Bronchial epithelial cell (primary cell): ENCODE results near the gene HOXB5. TPM values are rescaled to one million over a fixed set of nuclear protein-coding genes. Genes with fewer than 3 reads are reported as not detected.

Source experiments
- DNase-seq: peaks from one replicate; pipeline ENCODE4 v3.0.0-alpha.2; 2010; ENCODE audit warnings: low read depth
- FAIRE-seq: peaks from 2 replicates; lab custom pipeline; 2011; peaks lifted over from hg19 to GRCh38; lab: Jason Lieb, UNC
- H3K27me3 ChIP-seq: 2 replicates; pipeline ENCODE4 v1.5.1; 2011; ENCODE audit warnings: low read length; ENCODE audit not compliant: control insufficient read depth, insufficient read depth
- H3K36me3 ChIP-seq: 2 replicates; pipeline ENCODE4 v1.5.1; 2011; ENCODE audit warnings: low read length; ENCODE audit not compliant: control insufficient read depth, insufficient read depth
- H3K4me3 ChIP-seq: 2 replicates; pipeline ENCODE4 v1.5.1; 2011; ENCODE audit warnings: mild to moderate bottlenecking, low read depth, low read length, control low read depth
- total RNA-seq: library from RNA; depleted of rRNA; stranded (reverse); fragments of >200 nt; gene quantifications from 2 replicates; pipeline ENCODE4 v1.2.1, GENCODE V29; 2014
- TF ChIP-seq, protein P1 (sequence below): IDR thresholded peaks from 2 replicates; pipeline ENCODE4 v1.5.1; 2011; ENCODE audit warnings: mild to moderate bottlenecking, moderate library complexity, low read length, control low read depth, inconsistent platforms; ENCODE audit not compliant: insufficient read depth, severe bottlenecking

HOXB5 gene
- total RNA-seq, 1 donor from 2014 or later, result not detected

DNA sequence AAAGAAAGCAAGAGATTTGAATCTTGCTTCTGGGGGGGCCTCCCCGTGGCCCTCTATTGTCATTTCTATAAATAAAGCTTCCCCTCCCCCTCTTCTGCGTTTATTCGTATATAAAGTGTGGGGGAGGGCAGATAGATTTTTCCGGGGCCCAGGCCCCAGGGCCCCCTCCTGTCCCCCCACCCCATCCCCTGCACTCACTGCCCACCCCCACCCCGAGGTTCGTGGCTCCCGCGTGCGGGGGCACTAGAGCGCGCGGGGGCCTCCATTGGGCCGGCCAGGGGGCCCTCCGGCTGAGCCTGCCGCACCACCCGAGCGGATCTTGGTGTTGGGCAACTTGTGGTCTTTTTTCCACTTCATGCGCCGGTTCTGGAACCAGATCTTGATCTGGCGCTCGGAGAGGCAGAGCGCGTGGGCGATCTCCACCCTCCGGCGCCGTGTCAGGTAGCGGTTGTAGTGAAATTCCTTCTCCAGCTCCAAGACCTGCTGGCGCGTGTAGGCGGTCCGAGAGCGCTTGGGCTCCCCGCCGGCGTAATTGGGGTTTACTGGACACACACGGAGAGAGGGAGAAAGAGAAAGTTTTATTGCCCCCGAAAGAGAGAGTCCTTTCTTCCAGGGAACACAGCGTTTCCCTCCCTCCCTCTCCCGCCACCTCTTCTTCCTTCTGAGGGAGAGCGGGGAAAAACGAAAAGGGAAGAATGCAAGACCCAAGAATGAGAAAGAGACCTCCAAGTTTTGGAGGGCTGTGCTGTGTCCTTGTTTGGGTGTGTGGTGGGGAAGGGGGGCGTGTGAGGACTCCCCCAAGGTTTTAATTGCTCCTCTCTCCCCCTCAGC lies 16.9 kb downstream of the HOXB5 start:
- TF ChIP-seq, protein P1, sequence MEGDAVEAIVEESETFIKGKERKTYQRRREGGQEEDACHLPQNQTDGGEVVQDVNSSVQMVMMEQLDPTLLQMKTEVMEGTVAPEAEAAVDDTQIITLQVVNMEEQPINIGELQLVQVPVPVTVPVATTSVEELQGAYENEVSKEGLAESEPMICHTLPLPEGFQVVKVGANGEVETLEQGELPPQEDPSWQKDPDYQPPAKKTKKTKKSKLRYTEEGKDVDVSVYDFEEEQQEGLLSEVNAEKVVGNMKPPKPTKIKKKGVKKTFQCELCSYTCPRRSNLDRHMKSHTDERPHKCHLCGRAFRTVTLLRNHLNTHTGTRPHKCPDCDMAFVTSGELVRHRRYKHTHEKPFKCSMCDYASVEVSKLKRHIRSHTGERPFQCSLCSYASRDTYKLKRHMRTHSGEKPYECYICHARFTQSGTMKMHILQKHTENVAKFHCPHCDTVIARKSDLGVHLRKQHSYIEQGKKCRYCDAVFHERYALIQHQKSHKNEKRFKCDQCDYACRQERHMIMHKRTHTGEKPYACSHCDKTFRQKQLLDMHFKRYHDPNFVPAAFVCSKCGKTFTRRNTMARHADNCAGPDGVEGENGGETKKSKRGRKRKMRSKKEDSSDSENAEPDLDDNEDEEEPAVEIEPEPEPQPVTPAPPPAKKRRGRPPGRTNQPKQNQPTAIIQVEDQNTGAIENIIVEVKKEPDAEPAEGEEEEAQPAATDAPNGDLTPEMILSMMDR, result no peak
- FAIRE-seq, result no peak
- Histone ChIP-seq H3K4me3 (no peak overlapping the region), H3K36me3 (no peaks in the 10 kb centered on the region), H3K27me3 (peaks cover 88% of the 10 kb centered on the region)
- DNase-seq, result no peak

DNA sequence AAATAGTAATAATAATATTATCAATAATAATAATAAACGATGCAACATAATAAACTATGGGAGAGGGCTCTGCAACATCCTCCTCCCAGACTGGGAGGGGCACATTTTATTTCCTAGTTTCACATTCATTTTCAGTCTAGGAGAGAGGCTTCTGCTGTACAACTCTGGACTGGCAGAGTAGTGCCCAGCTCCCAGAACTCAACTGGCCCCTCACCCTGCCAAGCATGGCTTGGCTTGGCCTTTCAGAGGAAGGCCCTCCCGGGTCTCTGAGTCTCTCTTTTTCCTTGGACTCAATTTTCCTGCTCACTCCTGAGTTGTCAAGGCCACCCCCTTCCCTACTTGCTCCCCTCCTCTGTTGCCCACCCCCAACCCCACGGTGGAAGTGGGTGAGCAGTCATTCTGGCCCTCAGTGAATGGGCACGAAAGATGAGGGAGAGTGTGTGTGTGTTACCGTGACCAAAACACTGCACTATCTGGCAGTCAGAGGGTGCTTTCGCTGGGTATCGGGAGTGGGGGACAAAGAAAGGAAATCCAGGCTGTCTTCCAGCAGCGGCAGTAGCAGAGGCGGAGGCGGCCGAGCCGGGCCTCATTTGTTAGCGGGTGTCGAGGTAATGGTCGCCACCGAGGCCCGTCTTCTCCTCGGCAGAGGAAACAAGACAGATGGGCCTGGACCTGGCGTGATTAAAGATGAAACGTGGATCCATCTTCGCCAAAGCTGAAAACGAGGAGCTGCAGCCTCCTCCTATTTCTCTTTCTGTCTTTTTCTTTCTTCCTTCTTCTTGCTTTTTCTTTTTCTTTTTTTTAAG lies 17.7 kb downstream of the HOXB5 start:
- Histone ChIP-seq H3K27me3 (peaks cover 88% of the 10 kb centered on the region), H3K36me3 (no peaks in the 10 kb centered on the region), H3K4me3 (no peak overlapping the region)
- no peak for DNase-seq
- FAIRE-seq, result no peak
- TF ChIP-seq, protein P1, result no peak

DNA sequence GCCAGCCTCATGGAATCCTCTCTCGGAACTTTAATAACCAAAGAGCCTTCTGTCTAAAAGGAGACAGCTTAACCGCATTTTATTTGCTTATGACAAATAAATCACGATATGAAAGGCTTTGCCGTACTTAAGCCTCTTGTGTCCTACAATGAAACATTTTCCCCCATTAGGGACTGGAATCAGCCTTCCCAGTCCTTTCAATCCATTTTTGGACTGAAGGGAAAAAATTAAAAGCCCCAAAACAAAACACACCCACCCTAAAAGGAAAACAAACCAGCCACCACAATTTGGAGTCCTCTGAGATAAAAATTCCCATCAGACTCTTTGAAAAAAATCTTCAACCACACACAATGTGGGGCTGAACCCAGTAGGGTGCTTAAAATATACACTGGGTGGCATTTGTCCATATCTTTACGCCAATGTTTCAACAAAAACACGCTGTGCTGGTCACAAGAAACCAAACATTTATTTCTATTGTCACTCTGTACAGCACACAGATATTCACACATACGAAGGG lies 18.5 kb downstream of the HOXB5 start:
- DNase-seq, result no peak
- no peak for FAIRE-seq
- no peak overlapping the region for H3K4me3 ChIP-seq
- peaks cover 87% of the 10 kb centered on the region for H3K27me3 ChIP-seq
- TF ChIP-seq, protein P1, result no peak
- H3K36me3 ChIP-seq, result no peaks in the 10 kb centered on the region

- Histone ChIP-seq H3K27me3 (peaks cover 88% of the 10 kb centered on the region), H3K36me3 (no peaks in the 10 kb centered on the region), H3K4me3 (no peak overlapping the region)
- TF ChIP-seq, protein P1, result no peak
- DNase-seq (no peak), FAIRE-seq (no peak)
These were observed 19.0 kb downstream of the HOXB5 start for GRCh38 chr17:48574505-48575065.

GRCh38 chr17:48571826-48572417 lies 21.7 kb downstream of the HOXB5 start:
- no peak for FAIRE-seq
- Histone ChIP-seq H3K36me3 (no peaks in the 10 kb centered on the region), H3K4me3 (no peak overlapping the region), H3K27me3 (peaks cover 82% of the 10 kb centered on the region)
- TF ChIP-seq, protein P1, result no peak
- no peak for DNase-seq
